NCI-H510A (cell line): ENCODE results near the gene SOCS3.
A peak's percentile ranks its signal among the peaks of the same experiment; 100 is the strongest.

Experiments
- DNase-seq: peaks from one replicate; lab custom pipeline; 2025; lab: John Stamatoyannopoulos, UW

Gene SOCS3

DNA sequence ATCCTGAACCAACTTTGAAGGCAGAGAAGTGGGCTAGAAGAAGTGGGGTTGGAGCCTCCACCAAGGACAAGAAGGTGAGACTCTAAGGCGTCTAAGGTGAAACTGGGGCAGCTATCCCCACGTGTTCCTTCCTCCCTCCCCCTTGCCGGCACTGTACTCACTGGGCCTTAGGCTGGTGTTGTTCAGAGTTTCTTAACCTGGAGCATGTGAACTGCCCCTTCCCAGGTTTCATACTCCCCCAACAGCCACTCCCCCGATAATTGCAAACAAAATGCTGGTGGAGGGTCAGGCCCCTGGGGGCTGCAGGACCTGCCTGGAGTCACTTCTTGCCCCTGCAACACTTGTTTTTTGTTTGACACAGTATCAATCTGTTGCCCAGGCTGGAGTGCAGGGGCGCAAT lies 7.3 kb upstream of the SOCS3 start:
- DNase-seq = no peak

DNA sequence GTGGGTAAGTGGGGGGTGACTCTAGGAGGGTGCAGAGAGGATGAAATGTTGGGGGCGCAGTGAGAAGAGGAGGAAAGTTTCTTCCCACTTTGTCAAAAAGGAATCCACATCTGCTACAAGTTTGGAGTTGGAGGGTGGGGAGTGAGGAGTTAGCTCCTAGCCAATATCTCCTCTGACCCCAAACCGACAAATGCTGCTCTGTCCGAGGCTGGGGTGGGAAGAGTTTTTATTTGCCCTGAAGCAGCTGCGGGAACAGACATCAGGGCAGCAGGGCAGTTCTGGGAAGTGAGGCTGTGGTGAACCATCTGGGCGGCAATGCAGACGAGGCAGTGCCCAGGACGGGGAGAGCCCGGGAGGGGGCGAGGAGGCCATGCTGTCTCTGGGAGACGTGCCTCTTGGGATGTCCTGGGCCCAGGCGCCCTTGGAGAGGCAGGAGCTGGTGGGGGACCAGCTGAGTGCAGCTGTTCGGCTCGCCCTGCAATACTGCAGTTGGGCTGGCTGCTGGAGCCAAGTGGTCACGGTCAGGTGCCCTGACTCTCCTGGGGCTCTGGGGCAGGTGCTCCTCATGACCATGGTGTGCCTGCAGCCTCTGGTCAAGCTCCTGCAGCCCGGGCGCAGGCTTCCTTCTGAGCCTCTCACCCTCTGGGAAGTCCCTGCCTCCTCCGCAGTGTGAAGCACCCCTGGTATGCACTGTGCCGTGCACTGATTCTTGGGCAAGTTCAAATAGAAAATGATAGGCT lies 6.4 kb upstream of the SOCS3 start:
- DNase-seq = no peak

GRCh38 chr17:78365561-78366108 lies 5.8 kb upstream of the SOCS3 start:
- no peak for DNase-seq

DNA sequence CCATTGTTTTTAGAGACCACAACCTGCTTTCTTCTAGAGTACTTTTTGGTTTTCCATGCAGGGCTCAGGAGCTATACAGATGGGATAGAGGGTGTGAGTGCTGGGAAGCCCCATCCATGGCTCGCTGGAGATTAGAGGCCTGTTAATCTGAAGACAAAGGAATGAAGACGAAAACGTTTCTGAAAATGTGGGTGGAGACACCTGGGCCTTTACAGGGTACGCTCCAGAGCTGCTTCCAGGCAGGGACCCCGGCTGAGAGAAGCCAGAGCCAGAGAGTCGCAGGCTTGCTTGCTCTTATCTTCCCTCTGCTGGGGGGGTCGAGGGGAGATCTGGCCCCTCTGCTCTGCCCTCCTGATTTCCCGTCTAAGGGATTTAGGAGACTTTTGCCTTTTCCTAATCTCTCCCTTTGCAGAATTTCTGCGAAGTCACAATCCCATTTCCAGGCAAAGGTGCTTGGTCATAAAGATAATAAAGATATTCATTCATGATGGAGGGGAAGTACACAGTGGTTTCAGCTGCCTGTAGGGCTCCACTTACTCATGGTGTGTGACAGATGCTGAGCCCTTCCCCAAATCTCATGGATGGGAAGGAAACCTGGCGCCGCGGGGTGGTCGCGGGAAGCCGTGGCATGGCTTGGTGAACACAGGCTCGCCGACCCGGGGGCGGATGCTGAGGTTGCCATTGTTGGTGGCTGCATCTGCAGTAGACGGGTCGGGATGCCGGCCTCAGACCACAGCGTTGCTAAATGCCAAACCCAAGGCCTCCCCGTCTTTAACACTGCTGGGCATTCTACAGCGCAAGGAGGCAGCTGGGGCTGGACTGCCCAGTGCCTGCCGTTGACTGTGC lies 4.8 kb upstream of the SOCS3 start:
- no peak for DNase-seq

GRCh38 chr17:78362671-78363070 lies 2.8 kb upstream of the SOCS3 start:
- no peak for DNase-seq

DNA sequence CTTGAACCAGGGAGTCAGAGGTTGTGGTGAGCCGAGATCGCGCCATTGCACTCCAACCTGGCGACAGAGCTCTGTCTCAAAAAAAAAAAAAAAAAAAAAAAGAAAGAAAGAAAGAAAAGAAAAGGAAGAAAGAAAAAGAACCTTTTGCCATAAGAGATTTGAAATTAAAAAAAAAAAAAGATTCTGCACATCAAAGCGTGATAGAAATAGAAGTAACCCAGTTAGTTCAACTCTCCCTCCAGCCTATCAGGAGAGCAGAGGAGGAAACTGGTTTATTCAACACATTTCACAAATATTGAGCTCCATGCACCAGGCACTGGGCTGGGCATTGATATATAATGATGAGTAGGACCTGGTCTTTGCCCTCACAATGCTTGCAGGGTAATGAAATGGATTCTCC lies 2.4 kb upstream of the SOCS3 start:
- no peak for DNase-seq

DNA sequence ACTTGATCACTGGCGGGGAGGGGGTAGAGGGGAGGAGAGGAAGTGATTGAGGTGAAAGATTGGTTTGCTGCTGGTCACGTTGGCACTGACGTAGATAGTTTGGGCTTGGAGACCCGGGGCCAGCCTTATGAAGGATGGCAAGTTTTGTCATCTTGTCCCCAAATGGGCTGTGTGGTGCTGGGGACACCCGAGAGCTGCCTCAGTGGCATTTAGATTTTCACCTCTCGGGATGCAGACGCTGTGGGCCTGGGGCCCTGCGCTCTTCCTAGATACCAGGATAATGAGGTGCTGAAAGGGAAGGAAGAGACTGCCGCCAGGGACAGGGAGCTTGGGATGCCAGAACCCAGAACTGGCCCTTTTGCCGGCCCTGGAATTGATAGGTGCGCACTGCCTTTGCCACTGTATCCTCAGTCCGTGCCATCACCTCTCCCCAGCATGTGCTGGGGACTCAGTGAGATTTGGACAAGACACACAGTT lies 1.4 kb upstream of the SOCS3 start:
- no peak for DNase-seq

- DNase-seq = peak; percentile 73
These were observed 721 bp upstream of the SOCS3 start for GRCh38 chr17:78360371-78361224.

GRCh38 chr17:78359321-78359996 lies 418 bp downstream of the SOCS3 start:
- no peak for DNase-seq

DNA sequence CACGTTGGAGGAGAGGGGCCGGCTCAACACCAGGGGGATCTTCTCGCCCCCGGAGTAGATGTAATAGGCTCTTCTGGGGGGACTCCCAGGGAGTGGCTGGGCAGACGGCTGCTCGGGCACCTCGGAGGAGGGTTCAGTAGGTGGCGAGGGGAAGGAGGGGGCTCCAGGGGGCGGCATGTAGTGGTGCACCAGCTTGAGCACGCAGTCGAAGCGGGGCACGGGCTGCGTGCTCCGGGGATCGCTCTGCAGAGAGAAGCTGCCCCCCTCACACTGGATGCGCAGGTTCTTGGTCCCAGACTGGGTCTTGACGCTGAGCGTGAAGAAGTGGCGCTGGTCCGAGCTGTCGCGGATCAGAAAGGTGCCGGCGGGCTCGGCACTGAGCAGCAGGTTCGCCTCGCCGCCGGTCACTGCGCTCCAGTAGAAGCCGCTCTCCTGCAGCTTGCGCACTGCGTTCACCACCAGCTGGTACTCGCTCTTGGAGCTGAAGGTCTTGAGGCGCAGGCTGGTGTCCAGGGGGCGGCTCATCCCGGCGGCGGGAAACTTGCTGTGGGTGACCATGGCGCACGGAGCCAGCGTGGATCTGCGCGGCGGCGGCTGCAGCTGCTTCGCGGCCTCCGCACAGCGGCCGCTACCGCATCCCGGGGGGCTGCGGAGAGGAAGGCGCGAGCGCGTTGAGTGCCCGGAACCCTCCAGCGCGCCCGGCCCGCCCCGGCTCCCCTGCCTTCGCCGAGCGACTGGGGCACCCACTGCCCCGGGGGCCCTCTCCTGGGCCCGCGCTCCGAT lies 1.1 kb downstream of the SOCS3 start:
- no peak for DNase-seq

GRCh38 chr17:78357672-78358537 lies 2.0 kb downstream of the SOCS3 start:
- no peak for DNase-seq

- no peak for DNase-seq
These were observed 2.7 kb downstream of the SOCS3 start for GRCh38 chr17:78357177-78357586.

GRCh38 chr17:78356101-78356713 lies 3.7 kb downstream of the SOCS3 start:
- DNase-seq = no peak

DNA sequence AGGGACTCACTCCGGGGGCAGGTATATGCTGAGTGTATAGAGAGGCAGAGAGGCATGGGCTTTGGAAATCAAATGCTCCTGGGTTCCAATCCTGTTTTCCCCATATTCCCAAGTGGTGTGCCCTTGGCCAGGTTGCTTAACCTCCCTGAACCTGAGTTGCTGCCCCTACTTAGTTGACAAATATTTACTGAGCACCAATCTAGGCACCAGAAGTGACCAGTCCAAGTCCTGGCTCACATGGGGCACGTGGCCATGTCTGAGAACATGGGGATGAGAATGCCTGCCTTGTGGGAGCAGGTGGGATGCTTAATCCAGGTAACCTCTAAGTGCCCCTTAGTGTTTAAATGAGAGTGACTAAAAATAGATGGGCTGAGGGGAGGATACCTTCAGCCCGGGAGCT lies 4.2 kb downstream of the SOCS3 start:
- DNase-seq = no peak

DNA sequence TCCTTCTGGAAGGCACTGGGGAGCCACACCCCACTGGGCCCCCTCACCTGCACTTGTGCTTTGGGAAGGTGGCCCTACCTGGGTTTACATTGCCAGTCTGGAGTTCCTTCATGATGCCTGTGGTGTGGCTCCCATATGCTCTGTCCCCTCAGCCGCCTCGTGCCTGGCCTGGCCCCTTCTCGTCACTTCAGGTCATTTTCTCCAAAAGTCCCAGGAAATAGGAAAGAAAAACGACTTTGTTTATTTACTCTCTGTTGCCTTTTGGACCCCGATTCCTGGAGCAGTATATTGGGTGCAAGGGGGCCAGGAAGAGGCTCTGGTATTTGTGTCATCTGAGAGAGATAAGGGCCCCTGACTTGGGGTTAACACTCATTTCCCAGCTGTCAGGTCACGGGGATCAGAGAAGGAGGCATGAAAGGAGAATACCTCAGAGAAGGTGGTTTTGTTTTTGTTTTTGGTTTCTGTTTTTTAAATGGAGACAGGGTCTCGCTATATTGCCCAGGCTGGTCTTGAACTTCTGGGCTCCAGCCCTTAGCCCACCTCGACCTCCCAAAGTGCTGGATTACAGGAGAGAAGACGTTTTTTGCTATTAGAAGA lies 4.7 kb downstream of the SOCS3 start:
- no peak for DNase-seq

DNA sequence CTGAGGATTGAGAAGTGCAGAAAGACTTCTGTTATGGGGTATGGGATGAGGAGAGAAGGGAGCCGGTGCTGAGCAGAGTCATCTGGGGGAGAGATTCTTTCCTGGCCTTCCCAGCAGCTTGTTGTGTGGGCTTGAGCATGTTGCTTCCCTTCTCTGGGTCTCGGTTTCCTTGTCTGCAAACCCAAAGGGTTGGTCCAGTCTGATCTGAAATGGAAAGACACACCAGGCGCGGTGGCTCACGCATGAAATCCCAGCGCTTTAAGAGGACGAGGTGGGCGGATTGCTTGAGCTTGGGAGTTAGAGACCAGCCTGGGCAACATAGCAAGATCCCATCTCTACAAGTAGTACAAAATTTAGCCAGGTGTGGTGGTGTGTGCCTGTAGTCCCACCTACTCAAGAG lies 6.0 kb downstream of the SOCS3 start:
- DNase-seq = no peak

GRCh38 chr17:78351449-78352006 lies 8.3 kb downstream of the SOCS3 start:
- DNase-seq = no peak

GRCh38 chr17:78349891-78350642 lies 9.8 kb downstream of the SOCS3 start:
- no peak for DNase-seq
